Activated naive CD4-positive, alpha-beta T cell treated with anti-CD3 and anti-CD28 coated beads, Interleukin-2, amount 50 U/mL, for 16 hours (primary cell): ENCODE results near the gene NTRK3.

Source experiments
- DNase-seq: peaks from one replicate; pipeline ENCODE4 v3.0.0-alpha.2; 2020

Gene NTRK3

DNA sequence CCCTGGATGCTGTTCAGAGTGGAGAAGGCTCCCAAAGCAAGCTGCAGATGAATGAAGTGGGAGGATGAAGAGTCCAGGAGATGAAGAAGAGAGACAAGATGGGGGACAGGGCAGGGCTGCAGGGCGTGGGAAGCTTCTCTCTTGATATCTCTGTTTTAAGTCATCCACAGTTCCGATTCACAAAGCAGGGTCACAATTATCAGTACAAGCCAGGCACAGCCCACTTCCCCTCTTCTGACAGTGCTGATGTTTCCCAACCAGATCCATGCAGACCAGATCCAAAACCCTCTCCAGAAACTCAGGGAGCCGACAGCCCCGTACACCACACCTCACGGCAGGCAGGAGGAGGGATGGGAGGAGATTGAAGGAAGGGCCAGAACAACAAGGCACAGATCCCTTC lies 31.1 kb downstream of the NTRK3 start:
- DNase-seq, result no peak

DNA sequence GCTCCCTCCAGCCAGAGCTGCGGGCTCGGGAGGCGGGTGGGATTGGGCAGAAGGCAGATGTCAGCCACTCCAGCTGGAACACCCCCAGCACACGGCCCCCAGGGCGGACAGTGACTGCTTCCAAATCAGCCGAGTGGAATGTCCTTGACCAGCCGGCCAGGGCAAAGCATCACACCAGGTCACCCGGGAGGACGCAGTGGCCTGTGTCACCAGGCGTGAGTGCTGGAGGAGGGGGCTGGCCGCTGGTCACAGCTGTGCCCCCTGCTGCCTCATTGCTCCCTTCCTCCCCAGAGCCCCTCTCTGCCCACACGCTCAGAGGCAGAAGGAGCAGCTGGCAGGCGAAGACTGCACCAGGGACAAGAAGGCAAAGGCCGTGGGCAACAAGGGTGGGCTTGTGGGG lies 33.5 kb downstream of the NTRK3 start:
- DNase-seq, result no peak

DNA sequence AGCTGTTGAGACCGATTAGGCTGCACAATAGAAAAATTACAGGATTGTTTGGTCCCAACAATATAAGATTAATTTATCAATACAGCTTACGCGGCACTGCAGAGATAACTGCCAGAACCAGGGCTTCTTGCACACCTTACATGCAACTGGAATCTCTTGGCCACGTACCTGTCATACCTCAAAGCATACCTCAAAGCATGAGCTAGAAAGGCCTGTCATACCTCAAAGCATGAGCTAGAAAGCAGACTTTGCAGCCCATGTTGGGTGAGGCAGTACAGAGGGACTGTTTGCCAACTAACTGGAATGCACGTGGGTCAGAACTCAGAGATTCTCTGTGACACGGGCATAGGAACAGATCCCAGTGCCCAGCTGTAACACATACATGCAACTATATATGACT lies 34.7 kb downstream of the NTRK3 start:
- DNase-seq, result no peak

- no peak for DNase-seq
Measured at GRCh38 chr15:88220443-88221335, 35.9 kb downstream of the NTRK3 start.

DNA sequence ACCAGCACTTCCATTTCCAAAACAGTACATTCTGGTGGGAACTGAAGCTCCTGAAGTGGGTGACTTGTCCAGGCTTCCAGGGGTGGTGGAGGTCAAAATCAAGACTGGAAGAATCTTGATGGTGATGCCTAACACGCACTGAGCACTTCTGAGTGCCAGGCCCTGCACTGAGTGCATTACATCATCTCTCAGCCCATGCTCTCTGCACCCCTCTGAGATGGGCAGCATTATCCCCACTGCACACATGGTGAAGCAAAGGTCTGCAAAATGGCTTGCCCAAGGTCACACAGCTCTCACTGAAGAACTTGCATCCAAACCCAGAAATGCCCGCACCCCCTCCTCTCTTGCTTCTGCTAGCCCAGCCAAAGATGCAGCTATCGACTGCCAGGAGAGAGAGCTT lies 36.9 kb downstream of the NTRK3 start:
- DNase-seq, result no peak

DNA sequence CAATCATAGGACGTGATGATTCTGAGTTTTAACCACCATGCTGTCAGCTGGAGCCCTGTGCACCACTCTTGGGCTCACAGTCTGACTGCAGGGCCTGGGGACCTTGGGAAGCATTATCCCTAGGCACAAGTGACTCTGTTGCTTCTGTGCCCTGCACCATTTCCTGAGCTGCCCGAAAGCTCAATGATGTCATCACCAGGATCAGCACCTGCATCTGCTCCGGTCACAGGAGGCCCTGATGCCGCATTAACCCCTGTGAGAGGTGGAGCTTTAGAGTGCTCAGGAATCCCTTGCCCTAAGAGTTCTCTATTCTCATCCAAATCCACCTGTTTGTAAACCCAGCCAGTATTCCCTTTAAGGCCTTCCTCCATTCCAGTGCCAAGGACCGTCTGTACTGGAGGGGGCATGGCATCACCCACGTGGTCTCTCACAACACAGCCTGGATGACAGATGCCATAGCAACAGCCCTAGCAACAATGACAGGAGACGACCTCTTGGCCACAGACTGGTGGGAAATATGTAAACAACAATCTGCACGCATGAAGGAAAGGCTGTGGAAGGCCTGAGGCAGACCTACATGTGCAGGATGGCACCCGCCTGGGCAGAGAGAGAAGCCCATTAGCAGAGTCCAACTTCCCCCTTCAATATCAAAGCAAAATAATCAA lies 37.9 kb downstream of the NTRK3 start:
- no peak for DNase-seq

GRCh38 chr15:88215066-88215648 lies 41.4 kb downstream of the NTRK3 start:
- no peak for DNase-seq

- no peak for DNase-seq
Measured at GRCh38 chr15:88209111-88209510, 47.4 kb downstream of the NTRK3 start.

- no peak for DNase-seq
Measured at GRCh38 chr15:88208396-88208795, 48.1 kb downstream of the NTRK3 start.

- no peak for DNase-seq
Measured at GRCh38 chr15:88207565-88207964, 49.0 kb downstream of the NTRK3 start.

- no peak for DNase-seq
Measured at GRCh38 chr15:88204584-88204983, 52.0 kb downstream of the NTRK3 start.

GRCh38 chr15:88202231-88202630 lies 54.3 kb downstream of the NTRK3 start:
- no peak for DNase-seq

- DNase-seq, result no peak
Measured at GRCh38 chr15:88201207-88201606, 55.3 kb downstream of the NTRK3 start.

DNA sequence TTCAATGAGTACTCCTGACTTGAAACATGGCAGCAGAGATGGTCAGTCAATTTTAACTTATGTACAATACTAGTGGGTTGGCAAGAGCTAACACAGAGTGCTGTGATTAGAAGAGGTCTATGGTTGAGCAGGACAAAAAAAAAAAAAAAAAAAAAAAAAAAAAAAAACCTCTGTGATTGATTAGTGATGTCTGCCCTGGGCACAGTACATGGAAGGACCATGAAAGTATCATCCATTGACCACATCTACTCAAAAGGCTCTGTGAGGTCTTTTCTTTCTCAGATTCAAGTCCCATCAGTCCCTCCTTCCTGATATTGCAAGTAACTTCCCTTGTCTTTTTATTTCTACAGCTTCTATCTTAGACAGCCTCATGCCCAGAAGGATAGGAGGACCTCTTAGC lies 59.6 kb downstream of the NTRK3 start:
- DNase-seq, result no peak

DNA sequence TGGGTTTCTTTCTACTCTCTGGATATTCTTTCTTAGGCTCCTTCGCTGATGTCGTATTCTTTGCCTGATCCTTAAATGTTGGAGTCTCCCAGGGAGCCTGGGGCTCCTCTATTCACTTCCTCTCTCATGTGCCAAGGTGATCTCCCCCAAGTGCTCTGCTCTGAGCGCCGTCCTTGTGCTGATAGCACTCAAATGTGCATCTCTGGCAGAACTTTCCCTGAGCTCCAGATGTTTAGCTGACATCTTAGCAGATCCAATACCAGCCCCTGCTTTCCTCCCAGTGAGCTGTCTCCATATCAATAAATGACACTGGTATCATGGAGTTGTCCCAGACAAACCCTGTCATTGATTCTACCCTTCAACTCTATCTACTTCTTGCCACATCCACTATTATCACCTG lies 62.4 kb downstream of the NTRK3 start:
- DNase-seq, result no peak

DNA sequence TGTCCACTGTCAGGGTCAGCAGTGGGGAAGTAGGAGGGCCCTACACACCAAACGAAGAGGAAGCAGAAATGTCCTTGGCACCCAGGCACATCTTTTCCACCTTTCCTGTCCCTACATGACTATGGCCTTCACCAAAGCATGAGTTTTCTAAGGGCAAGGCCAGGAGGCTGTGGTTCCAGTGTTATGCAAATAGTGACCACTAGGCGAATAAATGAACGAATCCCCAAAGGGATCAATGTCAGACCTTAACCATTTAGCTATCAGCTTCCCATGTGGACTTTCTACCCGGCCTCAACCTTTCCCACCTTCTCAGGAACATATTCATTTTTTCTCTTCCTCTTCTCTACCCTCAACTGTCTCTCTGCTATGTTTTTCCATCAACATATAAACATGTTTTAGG lies 63.1 kb downstream of the NTRK3 start:
- DNase-seq, result no peak

DNA sequence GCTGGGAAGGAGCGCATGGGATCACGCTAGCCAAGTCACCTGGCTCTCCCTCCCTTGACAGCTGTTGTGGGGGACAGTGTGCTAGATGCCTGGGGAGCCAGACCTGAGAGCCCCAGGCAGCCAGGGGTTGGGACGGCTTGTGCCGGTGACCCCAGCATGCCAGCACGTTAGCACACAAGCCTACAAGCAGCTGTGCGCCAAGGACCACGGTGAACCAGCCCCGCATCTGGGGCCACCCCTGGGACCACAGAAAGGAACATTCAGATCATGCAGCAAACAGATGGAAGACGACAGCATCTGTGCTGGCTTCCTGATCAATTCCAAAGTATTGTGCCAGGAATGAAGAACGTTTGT lies 64.8 kb downstream of the NTRK3 start:
- DNase-seq, result no peak

- DNase-seq, result no peak
Measured at GRCh38 chr15:88190232-88190631, 66.3 kb downstream of the NTRK3 start.

- DNase-seq, result no peak
Measured at GRCh38 chr15:88188300-88188699, 68.2 kb downstream of the NTRK3 start.

DNA sequence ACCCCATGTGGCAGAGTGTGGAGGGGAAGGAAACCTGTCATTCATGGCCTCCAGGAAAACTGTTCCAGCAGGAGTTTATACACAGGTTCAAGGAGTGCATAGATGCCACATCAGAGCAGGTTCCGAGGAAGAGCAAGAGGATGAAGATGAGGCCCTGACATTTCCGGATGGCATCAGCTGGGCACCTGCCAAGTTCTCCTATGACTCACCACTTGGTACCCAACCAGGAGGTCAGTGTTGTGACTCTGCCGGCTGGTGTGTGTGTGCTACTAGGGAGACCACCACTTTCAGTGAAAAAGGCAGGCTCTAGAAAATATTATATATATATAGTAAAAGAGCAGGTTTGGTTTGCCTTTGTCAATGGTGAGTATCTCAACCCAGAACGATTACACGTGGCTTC lies 69.3 kb downstream of the NTRK3 start:
- no peak for DNase-seq

- no peak for DNase-seq
Measured at GRCh38 chr15:88185584-88185983, 71.0 kb downstream of the NTRK3 start.

GRCh38 chr15:88181613-88182012 lies 74.9 kb downstream of the NTRK3 start:
- DNase-seq, result no peak

GRCh38 chr15:88179562-88179961 lies 77.0 kb downstream of the NTRK3 start:
- DNase-seq, result no peak

GRCh38 chr15:88178631-88179030 lies 77.9 kb downstream of the NTRK3 start:
- no peak for DNase-seq
